Measurements from ENCODE around the gene ZNF474. TPM values are rescaled to one million over a fixed set of nuclear protein-coding genes. Genes with fewer than 3 reads are reported as not detected.
A peak's percentile ranks its signal among the peaks of the same experiment; 100 is the strongest.

The ZNF474 gene
- total RNA-seq, 1 experiment from 2014 or later: 0.73 TPM

DNA sequence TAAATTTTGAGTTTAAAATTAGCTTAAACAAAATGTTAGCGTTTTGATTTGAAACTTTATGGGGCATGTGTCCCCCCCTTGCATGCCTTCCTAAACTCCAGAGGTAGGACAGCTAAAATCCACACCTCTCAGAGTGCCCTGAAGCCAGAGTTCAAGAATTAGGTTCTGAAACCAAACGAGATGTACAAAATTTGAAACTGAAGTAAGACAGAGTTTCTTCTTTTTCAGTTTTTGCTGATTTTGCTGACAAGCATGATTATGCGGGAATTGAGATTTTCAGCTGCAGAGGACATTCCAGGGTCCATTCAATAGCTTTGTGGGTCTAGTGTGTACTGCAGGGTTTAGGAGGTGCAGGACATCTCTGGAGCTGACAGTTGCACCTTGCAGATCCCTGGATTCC lies 34.2 kb upstream of the ZNF474 start:
- H3K27ac Mint-ChIP-seq (ENCODE audit: unreplicated experiment): no peak overlapping the region
- TF ChIP-seq, protein P1, sequence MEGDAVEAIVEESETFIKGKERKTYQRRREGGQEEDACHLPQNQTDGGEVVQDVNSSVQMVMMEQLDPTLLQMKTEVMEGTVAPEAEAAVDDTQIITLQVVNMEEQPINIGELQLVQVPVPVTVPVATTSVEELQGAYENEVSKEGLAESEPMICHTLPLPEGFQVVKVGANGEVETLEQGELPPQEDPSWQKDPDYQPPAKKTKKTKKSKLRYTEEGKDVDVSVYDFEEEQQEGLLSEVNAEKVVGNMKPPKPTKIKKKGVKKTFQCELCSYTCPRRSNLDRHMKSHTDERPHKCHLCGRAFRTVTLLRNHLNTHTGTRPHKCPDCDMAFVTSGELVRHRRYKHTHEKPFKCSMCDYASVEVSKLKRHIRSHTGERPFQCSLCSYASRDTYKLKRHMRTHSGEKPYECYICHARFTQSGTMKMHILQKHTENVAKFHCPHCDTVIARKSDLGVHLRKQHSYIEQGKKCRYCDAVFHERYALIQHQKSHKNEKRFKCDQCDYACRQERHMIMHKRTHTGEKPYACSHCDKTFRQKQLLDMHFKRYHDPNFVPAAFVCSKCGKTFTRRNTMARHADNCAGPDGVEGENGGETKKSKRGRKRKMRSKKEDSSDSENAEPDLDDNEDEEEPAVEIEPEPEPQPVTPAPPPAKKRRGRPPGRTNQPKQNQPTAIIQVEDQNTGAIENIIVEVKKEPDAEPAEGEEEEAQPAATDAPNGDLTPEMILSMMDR (IDR thresholded peaks at IDR 0.05; ENCODE audit: unreplicated experiment): no peak
- H3K27me3 Mint-ChIP-seq (ENCODE audit: unreplicated experiment): no peaks in the 10 kb centered on the region
- BruUV-seq (replicated peaks): no TSS peak
- CTCF ChIA-PET: interaction anchor here (0.8 kb wide), 1 partner anchor 1564 kb away, joined by 4 read pairs; no protein-coding TSS in a partner anchor
- no peak overlapping the region for H3K4me3 Mint-ChIP-seq (ENCODE audit: low read depth, unreplicated experiment)
- H3K4me1 Mint-ChIP-seq (ENCODE audit: low read depth, unreplicated experiment): peaks cover 21% of the 10 kb centered on the region
- no peak for DNase-seq
- intact Hi-C loops (cut with micrococcal nuclease; ENCODE audit: unreplicated experiment): no loop called here
- no peaks in the 10 kb centered on the region for H3K36me3 Mint-ChIP-seq (ENCODE audit: insufficient read depth, unreplicated experiment)
- no peaks in the 10 kb centered on the region for H3K9me3 Mint-ChIP-seq (ENCODE audit: low read depth, unreplicated experiment)

DNA sequence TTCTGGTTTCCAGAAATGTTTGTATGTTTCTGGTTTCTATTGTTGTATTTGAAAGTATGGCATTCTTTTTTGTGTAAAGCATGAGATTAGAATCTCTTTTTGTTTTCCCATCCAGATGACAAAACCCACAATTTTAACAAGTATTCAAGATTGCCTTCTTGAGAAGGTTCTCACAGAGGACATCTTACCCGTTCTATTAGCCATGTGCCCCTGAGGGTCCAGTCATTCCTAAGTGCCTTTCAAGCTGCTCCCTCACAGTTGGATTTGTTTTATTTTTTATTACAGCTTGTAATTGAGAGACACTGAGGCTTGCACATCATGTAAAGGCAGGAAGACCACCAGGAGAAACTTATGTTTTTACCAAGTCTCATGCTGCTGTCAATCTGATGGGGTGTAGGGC lies 32.0 kb upstream of the ZNF474 start:
- Mint-ChIP-seq H3K4me3 (ENCODE audit: low read depth, unreplicated experiment) (no peak overlapping the region), H3K36me3 (ENCODE audit: insufficient read depth, unreplicated experiment) (no peaks in the 10 kb centered on the region), H3K27ac (ENCODE audit: unreplicated experiment) (no peak overlapping the region), H3K9me3 (ENCODE audit: low read depth, unreplicated experiment) (no peaks in the 10 kb centered on the region), H3K4me1 (ENCODE audit: low read depth, unreplicated experiment) (peaks cover 21% of the 10 kb centered on the region), H3K27me3 (ENCODE audit: unreplicated experiment) (no peaks in the 10 kb centered on the region)
- DNase-seq: no peak
- TF ChIP-seq, protein P1 (IDR thresholded peaks at IDR 0.05; ENCODE audit: unreplicated experiment): no peak
- intact Hi-C loops (cut with micrococcal nuclease; ENCODE audit: unreplicated experiment): no loop called here
- CTCF ChIA-PET: interaction anchor here (0.6 kb wide), 1 partner anchor 386 kb away, joined by 4 read pairs; no protein-coding TSS in a partner anchor
- no TSS peak for BruUV-seq (replicated peaks)

DNA sequence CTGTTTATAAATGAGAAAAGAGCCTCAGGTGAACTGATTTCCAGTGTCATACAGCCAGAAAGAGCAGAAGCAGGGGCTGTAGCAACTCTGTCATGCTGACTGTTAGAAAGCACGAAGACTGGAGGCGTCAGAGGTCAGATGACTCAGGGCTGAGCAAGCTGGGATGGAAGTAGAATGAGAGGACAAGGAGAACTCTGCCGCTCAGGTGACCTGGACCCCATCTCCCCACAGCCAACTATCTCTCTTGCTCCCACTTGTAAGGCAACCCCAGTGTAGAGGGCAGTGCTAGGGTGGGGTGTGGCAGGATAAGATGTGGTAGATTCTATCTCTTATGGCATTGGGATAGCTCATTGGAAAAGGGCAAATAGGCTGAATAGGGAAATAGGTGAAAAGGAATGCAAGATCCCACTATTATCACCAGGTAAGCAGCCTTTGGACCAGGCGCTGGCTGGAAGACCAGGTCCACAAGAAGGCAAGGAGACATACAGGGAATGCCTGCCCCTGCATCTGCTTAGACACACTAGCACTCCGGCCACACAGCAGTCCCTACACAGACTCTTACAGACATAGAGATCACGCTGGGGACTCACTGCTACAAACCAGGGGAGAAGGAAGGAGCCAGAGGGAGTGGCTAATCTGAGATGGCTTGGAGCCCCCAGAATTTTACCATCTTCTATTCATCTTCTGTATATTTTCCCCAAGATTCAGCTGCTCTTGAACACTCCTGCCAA lies 30.1 kb upstream of the ZNF474 start:
- Mint-ChIP-seq H3K36me3 (ENCODE audit: insufficient read depth, unreplicated experiment) (no peaks in the 10 kb centered on the region), H3K4me3 (ENCODE audit: low read depth, unreplicated experiment) (no peak overlapping the region), H3K27ac (ENCODE audit: unreplicated experiment) (peak overlapping the region; percentile 67), H3K27me3 (ENCODE audit: unreplicated experiment) (no peaks in the 10 kb centered on the region), H3K9me3 (ENCODE audit: low read depth, unreplicated experiment) (no peaks in the 10 kb centered on the region), H3K4me1 (ENCODE audit: low read depth, unreplicated experiment) (peaks cover 25% of the 10 kb centered on the region)
- intact Hi-C loops (cut with micrococcal nuclease; ENCODE audit: unreplicated experiment): no loop called here
- CTCF ChIA-PET: interaction anchor here (0.7 to 1.0 kb wide), 2 partner anchors 15 to 138 kb away, joined by 3 to 4 read pairs; partner anchors contain the start of gene SRFBP1
- no TSS peak for BruUV-seq (replicated peaks)
- TF ChIP-seq, protein P1 (IDR thresholded peaks at IDR 0.05; ENCODE audit: unreplicated experiment): no peak
- DNase-seq: peak; percentile 49

DNA sequence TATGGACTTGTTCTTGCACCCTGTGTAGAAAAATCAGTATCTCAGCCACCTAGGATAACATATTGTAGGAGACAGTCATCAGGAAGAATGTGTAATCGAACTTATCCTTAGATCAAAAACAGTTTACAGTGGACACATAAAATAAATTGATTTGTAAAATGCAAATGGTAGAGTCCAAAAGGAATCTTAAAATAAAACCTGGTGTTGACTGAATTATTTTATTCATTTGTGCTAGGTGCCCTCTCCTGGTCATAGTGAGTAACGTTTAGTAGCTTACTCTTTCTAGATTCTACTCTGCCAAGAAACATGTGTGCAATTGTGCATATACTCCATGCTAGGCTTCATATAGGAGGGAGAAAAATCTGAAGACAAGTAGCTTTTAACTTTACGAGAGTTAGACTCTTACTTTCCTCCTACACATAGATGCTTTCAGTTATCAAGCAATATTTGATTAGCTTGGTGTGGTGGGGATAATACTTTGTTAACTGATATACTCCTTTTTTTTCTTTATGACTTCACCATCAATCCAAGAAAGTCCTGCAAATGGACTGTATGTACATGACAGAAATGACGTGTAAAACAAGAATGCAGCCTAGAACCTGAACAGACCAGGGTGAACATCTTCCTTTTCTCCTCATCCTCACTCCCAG lies 27.6 kb upstream of the ZNF474 start:
- DNase-seq: peak; percentile 13
- Mint-ChIP-seq H3K27ac (ENCODE audit: unreplicated experiment) (no peak overlapping the region), H3K27me3 (ENCODE audit: unreplicated experiment) (no peaks in the 10 kb centered on the region), H3K4me1 (ENCODE audit: low read depth, unreplicated experiment) (peaks cover 25% of the 10 kb centered on the region), H3K9me3 (ENCODE audit: low read depth, unreplicated experiment) (no peaks in the 10 kb centered on the region), H3K4me3 (ENCODE audit: low read depth, unreplicated experiment) (no peak overlapping the region), H3K36me3 (ENCODE audit: insufficient read depth, unreplicated experiment) (no peaks in the 10 kb centered on the region)
- TF ChIP-seq, protein P1 (IDR thresholded peaks at IDR 0.05; ENCODE audit: unreplicated experiment): peak; percentile 70
- CTCF ChIA-PET: interaction anchor here (0.8 to 2.1 kb wide), 9 partner anchors 8 to 133 kb away, joined by 3 to 15 read pairs (median 9); partner anchors contain the start of genes LOX and ZNF474
- BruUV-seq (replicated peaks): no TSS peak
- intact Hi-C loops (cut with micrococcal nuclease; ENCODE audit: unreplicated experiment): loop anchor here (1.0 to 2.0 kb wide), 2 partner anchors 55 to 134 kb away; no protein-coding TSS in a partner anchor

Measured in Calu3 (cell line).